HEK293T (cell line): ENCODE results near the gene DUSP12.

Source experiments
- BHLHE40 ChIP-seq: fragments of 450-650 bp; IDR thresholded peaks from 2 replicates; pipeline ENCODE4 v1.6.1; 2016; ENCODE audit warnings: mild to moderate bottlenecking, moderate library complexity, borderline replicate concordance
- CTBP1 ChIP-seq: fragments of 450-650 bp; IDR thresholded peaks from 2 replicates; pipeline ENCODE4 v1.6.1; 2016; ENCODE audit warnings: borderline replicate concordance
- ELF4 ChIP-seq: fragments of 450-650 bp; IDR thresholded peaks from 2 replicates; pipeline ENCODE4 v1.6.1; 2017; ENCODE audit warnings: antibody characterized with exemption
- FOXA1 ChIP-seq: fragments of 450-650 bp; IDR thresholded peaks from 2 replicates; pipeline ENCODE4 v1.6.1; 2016; ENCODE audit warnings: mild to moderate bottlenecking
- FOXK2 ChIP-seq: fragments of 450-650 bp; IDR thresholded peaks from 2 replicates; pipeline ENCODE4 v1.6.1; 2016; ENCODE audit warnings: mild to moderate bottlenecking
- SP1 ChIP-seq: fragments of 450-650 bp; IDR thresholded peaks from 2 replicates; pipeline ENCODE4 v1.6.1; 2017
- TF ChIP-seq, protein P1 (sequence below): fragments of 450-650 bp; IDR thresholded peaks from 2 replicates; pipeline ENCODE4 v1.6.1; 2016

GRCh38 chr1:161738627-161739287, 10.8 kb upstream of the DUSP12 start:
- TF ChIP-seq BHLHE40 (no peak), FOXA1 (no peak), FOXK2 (no peak), CTBP1 (no peak), ELF4 (no peak), SP1 (no peak)
- TF ChIP-seq, protein P1, sequence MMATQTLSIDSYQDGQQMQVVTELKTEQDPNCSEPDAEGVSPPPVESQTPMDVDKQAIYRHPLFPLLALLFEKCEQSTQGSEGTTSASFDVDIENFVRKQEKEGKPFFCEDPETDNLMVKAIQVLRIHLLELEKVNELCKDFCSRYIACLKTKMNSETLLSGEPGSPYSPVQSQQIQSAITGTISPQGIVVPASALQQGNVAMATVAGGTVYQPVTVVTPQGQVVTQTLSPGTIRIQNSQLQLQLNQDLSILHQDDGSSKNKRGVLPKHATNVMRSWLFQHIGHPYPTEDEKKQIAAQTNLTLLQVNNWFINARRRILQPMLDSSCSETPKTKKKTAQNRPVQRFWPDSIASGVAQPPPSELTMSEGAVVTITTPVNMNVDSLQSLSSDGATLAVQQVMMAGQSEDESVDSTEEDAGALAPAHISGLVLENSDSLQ = peak; percentile 35; the same call in 1 of the 2 replicates
